Measurements from ENCODE around the gene PWWP2B.

Gene PWWP2B

DNA sequence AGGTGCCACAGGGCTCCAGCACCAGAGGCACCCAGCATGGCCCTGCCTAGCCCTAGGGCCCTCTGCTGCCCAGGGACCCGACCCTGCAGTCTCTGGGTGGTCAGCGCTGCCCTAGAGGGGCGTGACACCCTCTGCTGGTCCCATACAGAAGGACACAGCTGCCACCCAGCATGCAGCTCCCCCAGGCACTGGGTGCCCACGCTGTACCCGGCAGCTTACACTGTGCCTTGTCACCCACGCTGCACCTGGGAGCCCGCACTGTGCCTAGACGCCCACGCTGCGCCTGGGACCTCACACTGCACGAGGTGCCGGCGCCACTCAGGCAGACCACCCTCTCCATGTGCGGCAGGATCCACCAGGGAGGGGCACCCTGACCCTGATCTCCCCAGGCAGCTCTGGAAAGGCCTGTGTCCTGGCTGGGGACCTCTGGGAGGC lies 55.2 kb downstream of the PWWP2B start:
- Histone ChIP-seq H3K27ac (ENCODE audit: low read depth, low read length) (no peak overlapping the region), H3K36me3 (ENCODE audit: insufficient read depth, low read length) (no peaks in the 10 kb centered on the region), H3K4me1 (ENCODE audit: control insufficient read depth, insufficient read depth, low read length, unreplicated experiment) (peaks cover 11% of the 10 kb centered on the region), H3K27me3 (ENCODE audit: insufficient read depth, low read length) (no peaks in the 10 kb centered on the region), H3K79me2 (ENCODE audit: control insufficient read depth, insufficient read depth, low read length, unreplicated experiment) (no peaks in the 10 kb centered on the region), H3K4me3 (ENCODE audit: low read depth, low read length) (no peak overlapping the region), H2AFZ (ENCODE audit: low read length, unreplicated experiment) (no peak overlapping the region)

DNA sequence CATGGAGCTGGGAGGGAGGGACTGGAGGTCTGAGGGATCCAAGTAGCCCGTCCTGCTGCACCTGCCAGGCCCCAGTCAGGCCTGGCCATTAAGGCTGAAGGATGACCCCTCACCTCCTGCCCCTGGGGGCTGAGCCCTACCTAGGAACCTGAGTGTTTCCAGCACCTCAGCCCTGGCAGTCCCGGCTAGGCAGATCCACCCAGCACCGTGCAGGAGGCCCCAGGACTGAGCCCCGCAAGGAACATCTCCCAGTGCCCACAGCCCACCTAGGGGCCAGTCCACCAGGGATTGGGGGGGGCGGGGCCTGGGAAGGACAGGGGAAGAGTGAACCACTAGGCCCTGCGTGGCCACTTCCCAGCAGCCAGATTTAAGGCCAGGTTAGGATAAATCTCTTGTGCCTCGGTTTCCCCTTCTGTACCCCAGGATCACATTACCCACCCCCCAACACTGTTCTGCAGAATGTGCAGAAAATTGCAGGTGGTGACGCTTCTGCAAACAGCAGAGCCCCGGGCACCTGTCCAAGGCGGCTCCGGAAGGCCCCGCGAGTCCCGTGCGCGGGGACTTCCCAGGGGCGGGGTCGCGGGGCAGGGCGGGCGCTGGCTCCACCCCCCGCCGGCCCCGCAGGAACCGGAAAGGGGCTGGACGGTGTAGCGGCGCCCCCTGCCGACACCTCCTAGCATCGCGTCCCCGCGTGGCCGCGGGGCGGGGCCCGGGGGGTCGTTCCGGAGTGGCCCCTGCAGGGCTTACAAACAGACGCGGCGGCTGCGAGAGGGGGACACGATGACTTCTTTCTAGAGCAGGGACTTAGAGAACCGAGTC lies 55.9 kb downstream of the PWWP2B start:
- Histone ChIP-seq H3K27me3 (ENCODE audit: insufficient read depth, low read length) (no peaks in the 10 kb centered on the region), H3K4me1 (ENCODE audit: control insufficient read depth, insufficient read depth, low read length, unreplicated experiment) (peaks cover 5% of the 10 kb centered on the region), H3K79me2 (ENCODE audit: control insufficient read depth, insufficient read depth, low read length, unreplicated experiment) (no peaks in the 10 kb centered on the region), H2AFZ (ENCODE audit: low read length, unreplicated experiment) (no peak overlapping the region), H3K4me3 (ENCODE audit: low read depth, low read length) (no peak overlapping the region), H3K27ac (ENCODE audit: low read depth, low read length) (no peak overlapping the region), H3K36me3 (ENCODE audit: insufficient read depth, low read length) (no peaks in the 10 kb centered on the region)

- H3K27ac ChIP-seq (ENCODE audit: low read depth, low read length) = no peak overlapping the region
- no peaks in the 10 kb centered on the region for H3K4me1 ChIP-seq (ENCODE audit: control insufficient read depth, insufficient read depth, low read length, unreplicated experiment)
- no peaks in the 10 kb centered on the region for H3K27me3 ChIP-seq (ENCODE audit: insufficient read depth, low read length)
- no peaks in the 10 kb centered on the region for H3K79me2 ChIP-seq (ENCODE audit: control insufficient read depth, insufficient read depth, low read length, unreplicated experiment)
- no peak overlapping the region for H2AFZ ChIP-seq (ENCODE audit: low read length, unreplicated experiment)
- H3K36me3 ChIP-seq (ENCODE audit: insufficient read depth, low read length) = no peaks in the 10 kb centered on the region
- H3K4me3 ChIP-seq (ENCODE audit: low read depth, low read length) = no peak overlapping the region
Observed at GRCh38 chr10:132453470-132453861, 56.5 kb downstream of the PWWP2B start.

GRCh38 chr10:132454296-132455198 lies 57.5 kb downstream of the PWWP2B start:
- no peaks in the 10 kb centered on the region for H3K4me1 ChIP-seq (ENCODE audit: control insufficient read depth, insufficient read depth, low read length, unreplicated experiment)
- H3K36me3 ChIP-seq (ENCODE audit: insufficient read depth, low read length) = no peaks in the 10 kb centered on the region
- no peaks in the 10 kb centered on the region for H3K27me3 ChIP-seq (ENCODE audit: insufficient read depth, low read length)
- no peak overlapping the region for H3K4me3 ChIP-seq (ENCODE audit: low read depth, low read length)
- H2AFZ ChIP-seq (ENCODE audit: low read length, unreplicated experiment) = no peak overlapping the region
- no peaks in the 10 kb centered on the region for H3K79me2 ChIP-seq (ENCODE audit: control insufficient read depth, insufficient read depth, low read length, unreplicated experiment)
- no peak overlapping the region for H3K27ac ChIP-seq (ENCODE audit: low read depth, low read length)

DNA sequence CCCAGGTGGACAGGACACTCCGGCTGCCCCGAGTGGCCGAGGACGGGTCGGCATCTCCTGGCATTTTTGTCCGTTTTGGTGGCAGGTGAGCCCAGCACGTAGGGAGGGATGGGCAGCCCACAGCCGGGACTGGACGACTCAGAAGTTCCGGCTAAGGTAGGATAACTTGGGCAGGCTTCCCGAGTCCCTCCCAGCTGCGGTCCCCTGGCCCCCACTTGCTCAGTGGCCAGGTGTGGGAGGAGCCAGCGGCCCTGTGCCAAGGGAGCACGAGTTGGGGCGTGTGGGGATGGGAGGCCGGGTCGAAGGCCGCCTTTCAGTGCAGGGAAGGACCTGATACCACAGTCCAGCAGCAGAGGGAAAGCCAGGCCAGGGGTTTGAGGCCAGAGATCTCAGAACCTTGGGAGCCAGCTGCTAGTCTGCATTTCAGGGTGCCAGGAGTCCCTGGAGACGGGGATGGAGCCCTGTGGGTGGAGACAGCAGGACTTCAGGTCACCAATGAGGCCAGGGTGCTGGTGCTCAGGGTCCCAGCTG lies 58.5 kb downstream of the PWWP2B start:
- H3K27me3 ChIP-seq (ENCODE audit: insufficient read depth, low read length) = no peaks in the 10 kb centered on the region
- H2AFZ ChIP-seq (ENCODE audit: low read length, unreplicated experiment) = no peak overlapping the region
- no peaks in the 10 kb centered on the region for H3K4me1 ChIP-seq (ENCODE audit: control insufficient read depth, insufficient read depth, low read length, unreplicated experiment)
- H3K27ac ChIP-seq (ENCODE audit: low read depth, low read length) = no peak overlapping the region
- no peak overlapping the region for H3K4me3 ChIP-seq (ENCODE audit: low read depth, low read length)
- no peaks in the 10 kb centered on the region for H3K79me2 ChIP-seq (ENCODE audit: control insufficient read depth, insufficient read depth, low read length, unreplicated experiment)
- H3K36me3 ChIP-seq (ENCODE audit: insufficient read depth, low read length) = no peaks in the 10 kb centered on the region

GRCh38 chr10:132455986-132456847 lies 59.2 kb downstream of the PWWP2B start:
- H3K4me3 ChIP-seq (ENCODE audit: low read depth, low read length) = no peak overlapping the region
- no peaks in the 10 kb centered on the region for H3K79me2 ChIP-seq (ENCODE audit: control insufficient read depth, insufficient read depth, low read length, unreplicated experiment)
- H3K36me3 ChIP-seq (ENCODE audit: insufficient read depth, low read length) = no peaks in the 10 kb centered on the region
- no peaks in the 10 kb centered on the region for H3K4me1 ChIP-seq (ENCODE audit: control insufficient read depth, insufficient read depth, low read length, unreplicated experiment)
- H3K27ac ChIP-seq (ENCODE audit: low read depth, low read length) = no peak overlapping the region
- no peaks in the 10 kb centered on the region for H3K27me3 ChIP-seq (ENCODE audit: insufficient read depth, low read length)
- no peak overlapping the region for H2AFZ ChIP-seq (ENCODE audit: low read length, unreplicated experiment)

GRCh38 chr10:132456881-132457280 lies 59.9 kb downstream of the PWWP2B start:
- no peaks in the 10 kb centered on the region for H3K27me3 ChIP-seq (ENCODE audit: insufficient read depth, low read length)

DNA sequence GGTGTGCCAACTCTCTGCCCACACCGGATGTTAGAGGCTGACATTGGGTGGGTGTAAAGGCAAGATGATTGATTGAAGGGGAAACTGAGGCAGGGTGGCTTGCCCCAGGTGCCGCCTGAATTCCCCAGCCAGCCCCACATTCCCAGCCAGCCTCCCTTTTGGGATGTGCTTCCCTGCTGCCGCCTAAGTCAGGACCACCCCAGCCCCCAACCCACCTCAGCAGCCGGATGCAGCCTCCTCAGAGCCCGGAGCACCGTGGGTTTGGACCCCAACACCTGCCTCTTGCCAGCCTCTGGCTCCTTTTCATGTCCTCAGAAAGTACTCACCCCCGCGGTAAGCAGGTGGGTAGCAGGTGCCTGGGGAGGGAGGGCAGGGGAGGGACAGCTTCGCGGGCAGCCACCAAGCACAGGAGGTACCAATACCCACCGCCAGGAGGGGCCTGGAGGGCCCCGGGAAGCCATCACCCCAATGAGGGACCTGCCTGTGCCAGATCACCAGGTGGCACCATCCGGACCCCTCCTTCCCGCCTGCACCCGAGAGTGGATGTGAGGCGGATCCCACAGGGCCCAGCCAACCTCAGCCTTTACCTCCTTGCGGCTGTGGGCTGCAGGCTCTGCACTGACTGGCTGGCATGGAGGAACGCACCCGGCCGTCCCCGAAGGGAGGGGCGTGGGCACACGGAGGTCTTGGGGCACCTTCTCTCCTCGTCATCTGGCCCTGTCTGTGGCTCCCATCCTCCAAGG lies 60.5 kb downstream of the PWWP2B start:
- no peak overlapping the region for H3K27ac ChIP-seq (ENCODE audit: low read depth, low read length)
- peaks cover 5% of the 10 kb centered on the region for H3K4me1 ChIP-seq (ENCODE audit: control insufficient read depth, insufficient read depth, low read length, unreplicated experiment)
- no peaks in the 10 kb centered on the region for H3K79me2 ChIP-seq (ENCODE audit: control insufficient read depth, insufficient read depth, low read length, unreplicated experiment)
- no peaks in the 10 kb centered on the region for H3K36me3 ChIP-seq (ENCODE audit: insufficient read depth, low read length)
- no peak overlapping the region for H3K4me3 ChIP-seq (ENCODE audit: low read depth, low read length)
- H3K27me3 ChIP-seq (ENCODE audit: insufficient read depth, low read length) = no peaks in the 10 kb centered on the region
- no peak overlapping the region for H2AFZ ChIP-seq (ENCODE audit: low read length, unreplicated experiment)

More at GRCh38 chr10:132456881-132457280, 59.9 kb downstream of the PWWP2B start:
- Histone ChIP-seq H3K36me3 (ENCODE audit: insufficient read depth, low read length) (no peaks in the 10 kb centered on the region), H3K4me1 (ENCODE audit: control insufficient read depth, insufficient read depth, low read length, unreplicated experiment) (peaks cover 5% of the 10 kb centered on the region), H3K79me2 (ENCODE audit: control insufficient read depth, insufficient read depth, low read length, unreplicated experiment) (no peaks in the 10 kb centered on the region), H3K4me3 (ENCODE audit: low read depth, low read length) (no peak overlapping the region), H2AFZ (ENCODE audit: low read length, unreplicated experiment) (no peak overlapping the region), H3K27ac (ENCODE audit: low read depth, low read length) (no peak overlapping the region)

DNA sequence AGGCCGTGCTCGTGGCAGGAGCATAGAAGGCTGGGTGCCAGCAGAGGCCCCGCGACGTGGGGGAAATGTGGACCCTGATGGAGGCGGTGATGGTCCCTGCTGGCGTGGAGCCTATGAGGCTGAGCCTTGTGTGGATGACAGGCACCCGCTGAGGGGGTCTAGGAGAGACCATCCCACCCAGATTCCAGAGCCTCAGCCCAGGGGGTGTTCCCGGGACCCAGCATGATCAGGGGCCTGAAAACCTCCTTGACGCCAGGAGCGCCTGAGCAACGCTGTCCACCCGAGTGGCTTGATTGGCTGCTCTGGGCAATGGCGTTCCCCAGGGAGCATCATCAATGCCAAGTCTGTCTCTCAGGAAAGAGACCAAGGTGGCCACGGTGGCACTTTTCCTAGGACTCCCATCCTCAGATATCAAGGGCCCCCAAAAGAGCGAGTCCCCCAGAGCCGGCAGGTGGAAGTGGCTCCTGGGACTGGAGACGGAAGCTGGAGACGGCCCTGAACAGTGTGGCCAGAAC lies 61.1 kb downstream of the PWWP2B start:
- Histone ChIP-seq H3K36me3 (ENCODE audit: insufficient read depth, low read length) (no peaks in the 10 kb centered on the region), H3K27me3 (ENCODE audit: insufficient read depth, low read length) (no peaks in the 10 kb centered on the region), H3K4me1 (ENCODE audit: control insufficient read depth, insufficient read depth, low read length, unreplicated experiment) (peaks cover 5% of the 10 kb centered on the region), H3K27ac (ENCODE audit: low read depth, low read length) (no peak overlapping the region), H3K4me3 (ENCODE audit: low read depth, low read length) (no peak overlapping the region), H2AFZ (ENCODE audit: low read length, unreplicated experiment) (no peak overlapping the region), H3K79me2 (ENCODE audit: control insufficient read depth, insufficient read depth, low read length, unreplicated experiment) (no peaks in the 10 kb centered on the region)
